Ovary (tissue), 3 donors: Measurements from ENCODE around the gene NT5C1A.

Experiments
- POLR2A ChIP-seq: fragments of 450-650 bp; IDR thresholded peaks from one replicate; pipeline ENCODE4 v1.6.1; 2017; ENCODE audit warnings: antibody characterized with exemption, mild to moderate bottlenecking, moderate library complexity
- TF ChIP-seq, protein P1 (sequence below), 3 donors: fragments of 450-650 bp in 2 of 3; fragments of 200-600 bp in 1 of 3; IDR thresholded peaks; one replicate each; pipeline versions ENCODE4 v1.5.1 to v1.8.0; 2016 to 2022; ENCODE audit warnings: antibody characterized with exemption in 3 of 3, mild to moderate bottlenecking in 1 of 3
- donor health status: DM: no; HTN: no; CAD: no.

DNA sequence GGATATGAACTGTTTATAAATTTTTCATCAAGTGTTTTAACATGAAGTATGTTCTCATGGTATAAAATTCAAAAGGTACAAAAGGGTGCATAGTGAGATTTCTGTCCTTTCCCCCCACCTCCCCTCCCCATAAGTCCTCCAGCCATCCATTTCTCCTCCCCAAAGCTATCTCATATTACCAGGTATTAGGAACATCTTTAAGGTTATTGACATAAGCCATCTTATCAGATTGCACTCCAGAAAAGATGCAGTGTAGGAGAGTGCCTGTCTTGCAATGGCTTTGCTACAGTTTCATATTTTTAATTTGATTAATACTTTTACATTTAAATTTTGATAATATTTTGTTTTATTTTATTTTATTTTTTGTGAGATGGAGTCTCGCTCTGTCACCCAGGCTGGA is 32.9 kb upstream of the NT5C1A start:
- TF ChIP-seq, protein P1, sequence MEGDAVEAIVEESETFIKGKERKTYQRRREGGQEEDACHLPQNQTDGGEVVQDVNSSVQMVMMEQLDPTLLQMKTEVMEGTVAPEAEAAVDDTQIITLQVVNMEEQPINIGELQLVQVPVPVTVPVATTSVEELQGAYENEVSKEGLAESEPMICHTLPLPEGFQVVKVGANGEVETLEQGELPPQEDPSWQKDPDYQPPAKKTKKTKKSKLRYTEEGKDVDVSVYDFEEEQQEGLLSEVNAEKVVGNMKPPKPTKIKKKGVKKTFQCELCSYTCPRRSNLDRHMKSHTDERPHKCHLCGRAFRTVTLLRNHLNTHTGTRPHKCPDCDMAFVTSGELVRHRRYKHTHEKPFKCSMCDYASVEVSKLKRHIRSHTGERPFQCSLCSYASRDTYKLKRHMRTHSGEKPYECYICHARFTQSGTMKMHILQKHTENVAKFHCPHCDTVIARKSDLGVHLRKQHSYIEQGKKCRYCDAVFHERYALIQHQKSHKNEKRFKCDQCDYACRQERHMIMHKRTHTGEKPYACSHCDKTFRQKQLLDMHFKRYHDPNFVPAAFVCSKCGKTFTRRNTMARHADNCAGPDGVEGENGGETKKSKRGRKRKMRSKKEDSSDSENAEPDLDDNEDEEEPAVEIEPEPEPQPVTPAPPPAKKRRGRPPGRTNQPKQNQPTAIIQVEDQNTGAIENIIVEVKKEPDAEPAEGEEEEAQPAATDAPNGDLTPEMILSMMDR (IDR thresholded peaks at IDR 0.05) = no peak
- TF ChIP-seq POLR2A = no peak
